Kidney (tissue), 14 donors: ENCODE measurements around the gene ZC3H12A. TPM values are rescaled to one million over a fixed set of nuclear protein-coding genes. Genes with fewer than 3 reads are reported as not detected.
"Not testable (repeated sequence)": the region's sequence is repeated elsewhere in the genome, so short reads cannot be mapped to it uniquely, and the experiment has no call there.

ENCODE experiments used
- DNase-seq, 5 donors: peaks; one replicate each; pipeline ENCODE4 v3.0.0-alpha.2; 2013 to 2020
- FAIRE-seq: peaks from 2 replicates; lab custom pipeline; 2012; peaks lifted over from hg19 to GRCh38; lab: Jason Lieb, UNC
- H3K27ac ChIP-seq, 2 donors: one replicate each; pipeline ENCODE4 v1.7.0; 2013; ENCODE audit warnings: low read depth in 2 of 2, low read length in 2 of 2, inconsistent platforms in 1 of 2
- H3K27me3 ChIP-seq: one replicate; pipeline ENCODE4 v1.7.1; 2013; ENCODE audit warnings: low read length, inconsistent platforms; ENCODE audit not compliant: control insufficient read depth, insufficient read depth
- H3K36me3 ChIP-seq, 3 donors: one replicate each; pipeline versions ENCODE4 v1.7.0 to v1.7.1; 2013; ENCODE audit warnings: low read length in 3 of 3, control low read depth in 1 of 3, inconsistent platforms in 1 of 3; ENCODE audit not compliant: insufficient read depth in 3 of 3, control insufficient read depth in 2 of 3
- H3K4me1 ChIP-seq, 3 donors: one replicate each; pipeline versions ENCODE4 v1.7.0 to v1.7.1; 2013; ENCODE audit warnings: low read length in 3 of 3, inconsistent platforms in 1 of 3, low read depth in 1 of 3; ENCODE audit not compliant: control insufficient read depth in 2 of 3, insufficient read depth in 2 of 3
- H3K4me3 ChIP-seq, 3 donors: one replicate each; pipeline versions ENCODE4 v1.7.0 to v1.8.1; 2013; ENCODE audit warnings: low read length in 3 of 3, control low read depth in 1 of 3, inconsistent platforms in 1 of 3
- H3K9ac ChIP-seq, 3 donors: one replicate each; pipeline versions ENCODE4 v1.7.0 to v1.7.1; 2013; ENCODE audit warnings: low read length in 3 of 3, control low read depth in 1 of 3, inconsistent platforms in 1 of 3
- H3K9me3 ChIP-seq, 3 donors: one replicate each; pipeline versions ENCODE4 v1.7.0 to v1.7.1; 2013; ENCODE audit warnings: low read length in 3 of 3, control low read depth in 1 of 3, inconsistent platforms in 1 of 3; ENCODE audit not compliant: control insufficient read depth in 2 of 3, insufficient read depth in 1 of 3
- CTCF ChIP-seq: IDR thresholded peaks from 3 replicates; pipeline ENCODE4 v1.5.1; 2012; ENCODE audit warnings: mild to moderate bottlenecking, moderate library complexity, borderline replicate concordance; ENCODE audit not compliant: insufficient read depth; ENCODE audit errors: extremely low read depth
- intact Hi-C: fragments of 100-400 bp; cut with DNase I; formaldehyde crosslinking; loops from one replicate; pipeline ENCODE4 v1.11.1; 2022
- polyA plus RNA-seq: library from polyadenylated mRNA; stranded (reverse); fragments of 350-450 nt; fragmentation: Illumina TruSeq; extraction: RNeasy Lipid Tissue Mini Kit (QIAGEN cat#74804); gene quantifications from one replicate; pipeline ENCODE4 v1.2.3, GENCODE V29; 2014; ENCODE audit warnings: low read depth, low replicate concordance; ENCODE audit not compliant: insufficient read depth
- total RNA-seq: library from RNA; stranded (reverse); fragmentation: NEBNext Ultra II Directional; extraction: Animal tissue kit (Norgen Biotek cat#: 25700); gene quantifications from one replicate; pipeline ENCODE4 v1.2.1, GENCODE V29; 2021
- donor health status: control.
- donor health status: control.
- donor health status: control.
- donor health status: control.
- donor health status: control.
- donor health status: DM: yes; HTN: yes; CAD: no.
- donor health status: Normal renal cell carcinoma (clear cell type).

ZC3H12A gene
- total and polyA plus RNA-seq, 2 donors from 2014 or later: 3.8 to 21.1 TPM

- H3K4me1 ChIP-seq: peaks cover 0 to 11% (median 7%) of the 10 kb centered on the region in 3 donors
- H3K36me3 ChIP-seq: peaks cover 2 to 4% (median 3%) of the 10 kb centered on the region in 3 donors
- DNase-seq: peak; percentile 87 to 95 (median 91)
- intact Hi-C loops: no loop called here
- no peaks in the 10 kb centered on the region for H3K9me3 ChIP-seq
- H3K9ac ChIP-seq: peak within 1 kb of the TSS; percentile 51 to 81 (median 69)
- peak within 1 kb of the TSS; percentile 79 to 92 (median 88) for H3K4me3 ChIP-seq
- peak; percentile 61 for TF ChIP-seq CTCF
- H3K27ac ChIP-seq: peak within 1 kb of the TSS; percentile 90 to 96
- no peaks in the 10 kb centered on the region for H3K27me3 ChIP-seq
- FAIRE-seq: no peak
These were observed 40.2 kb downstream of the ZC3H12A start, which contains the start of gene MEAF6 for GRCh38 chr1:37514350-37515184. Gene MEAF6, minus strand, starts transcription at chr1:37514766. Its CDS starts 20 bp downstream, at chr1:37514746.

GRCh38 chr1:37515185-37516034, 41.0 kb downstream of the ZC3H12A start:
- peaks cover 2 to 4% (median 3%) of the 10 kb centered on the region in 3 donors for H3K36me3 ChIP-seq
- TF ChIP-seq CTCF: no peak
- H3K27ac ChIP-seq: peak overlapping the region; percentile 90 to 96
- intact Hi-C loops: no loop called here
- no peak for FAIRE-seq
- no peaks in the 10 kb centered on the region for H3K9me3 ChIP-seq
- H3K9ac ChIP-seq: peak overlapping the region; percentile 51 to 81 (median 69)
- no peaks in the 10 kb centered on the region for H3K27me3 ChIP-seq
- H3K4me3 ChIP-seq: peak overlapping the region; percentile 79 to 92 (median 88)
- peaks cover 0 to 11% (median 7%) of the 10 kb centered on the region in 3 donors for H3K4me1 ChIP-seq
- no peak for DNase-seq

- H3K27ac ChIP-seq: no peak overlapping the region
- no peak for DNase-seq
- intact Hi-C loops: no loop called here
- TF ChIP-seq CTCF: no peak
- H3K36me3 ChIP-seq: peaks cover 0 to 3% (median 2%) of the 10 kb centered on the region in 3 donors
- no peaks in the 10 kb centered on the region for H3K27me3 ChIP-seq
- H3K9me3 ChIP-seq: no peaks in the 10 kb centered on the region
- no peak overlapping the region for H3K4me3 ChIP-seq
- no peak for FAIRE-seq
- H3K9ac ChIP-seq: no peak overlapping the region
- H3K4me1 ChIP-seq: peaks cover 0 to 11% (median 7%) of the 10 kb centered on the region in 3 donors
These were observed 43.2 kb downstream of the ZC3H12A start for GRCh38 chr1:37517569-37517968.

- FAIRE-seq, intact Hi-C loops, H3K27me3 ChIP-seq, H3K36me3 ChIP-seq, H3K9ac ChIP-seq, H3K27ac ChIP-seq, H3K4me3 ChIP-seq, H3K4me1 ChIP-seq, H3K9me3 ChIP-seq, DNase-seq: not testable (repeated sequence)
These were observed 43.9 kb downstream of the ZC3H12A start for GRCh38 chr1:37518241-37518640.

GRCh38 chr1:37518929-37519328, 44.5 kb downstream of the ZC3H12A start:
- H3K4me1 ChIP-seq, H3K9ac ChIP-seq, H3K27ac ChIP-seq, H3K36me3 ChIP-seq, intact Hi-C loops, FAIRE-seq, DNase-seq, H3K9me3 ChIP-seq, H3K27me3 ChIP-seq: not testable (repeated sequence)
- H3K4me3 ChIP-seq: peak overlapping the region in 2 of 3 donors; percentile 55 to 62
